Left renal pelvis (tissue), 4 donors: ENCODE results near the gene PARD3B. TPM values are rescaled to one million over a fixed set of nuclear protein-coding genes. Genes with fewer than 3 reads are reported as not detected.

Experiments
- DNase-seq, 4 donors: peaks; one replicate each; pipeline ENCODE4 v3.0.0-alpha.2; 2013; ENCODE audit warnings: low read depth in 4 of 4, low spot score in 3 of 4
- polyA plus RNA-seq, 4 donors: library from polyadenylated mRNA; unstranded; fragments of 120-200 nt; gene quantifications; one replicate each; pipeline ENCODE4 v1.2.1, GENCODE V29; 2013; ENCODE audit not compliant: insufficient read length in 4 of 4

The PARD3B gene
- polyA plus RNA-seq, 4 donors: 22.6 to 39.0 (median 35.4) TPM

DNA sequence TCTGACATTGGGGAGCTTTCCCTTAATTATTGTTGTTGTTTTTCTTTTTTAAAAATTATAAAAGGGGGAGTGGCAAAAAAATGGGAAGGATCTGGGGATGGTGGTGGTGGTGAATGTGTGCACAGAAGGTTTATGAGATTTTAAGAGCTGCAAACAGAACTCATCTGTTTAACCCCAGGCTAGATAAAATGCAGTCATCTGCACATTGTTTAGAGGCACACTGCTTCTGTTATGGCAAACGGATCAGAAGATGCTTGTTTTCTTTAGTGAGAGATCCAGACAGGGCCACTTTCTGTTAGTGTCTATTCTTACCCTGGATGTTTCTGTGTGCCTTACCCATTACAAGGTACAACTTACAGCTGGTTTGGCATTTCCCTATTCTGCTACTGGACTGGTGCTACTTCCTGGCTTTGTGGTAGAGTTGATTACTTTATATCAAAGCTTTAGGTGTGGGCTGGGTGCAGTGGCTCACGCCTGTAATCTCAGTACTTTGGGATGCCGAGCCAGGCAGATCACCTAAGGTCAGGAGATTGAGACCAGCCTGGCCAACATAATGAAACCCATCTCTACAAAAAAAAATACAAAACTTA, 1068.8 kb downstream of the PARD3B start:
- DNase-seq: no peak

- no peak for DNase-seq
Measured at GRCh38 chr2:205614965-205615364, 1069.7 kb downstream of the PARD3B start.

- no peak for DNase-seq
Measured at GRCh38 chr2:205617905-205618304, 1072.6 kb downstream of the PARD3B start.

- DNase-seq: no peak
Measured at GRCh38 chr2:205619600-205619999, 1074.3 kb downstream of the PARD3B start.

- no peak for DNase-seq
Measured at GRCh38 chr2:205627085-205627484, 1081.8 kb downstream of the PARD3B start.

DNA sequence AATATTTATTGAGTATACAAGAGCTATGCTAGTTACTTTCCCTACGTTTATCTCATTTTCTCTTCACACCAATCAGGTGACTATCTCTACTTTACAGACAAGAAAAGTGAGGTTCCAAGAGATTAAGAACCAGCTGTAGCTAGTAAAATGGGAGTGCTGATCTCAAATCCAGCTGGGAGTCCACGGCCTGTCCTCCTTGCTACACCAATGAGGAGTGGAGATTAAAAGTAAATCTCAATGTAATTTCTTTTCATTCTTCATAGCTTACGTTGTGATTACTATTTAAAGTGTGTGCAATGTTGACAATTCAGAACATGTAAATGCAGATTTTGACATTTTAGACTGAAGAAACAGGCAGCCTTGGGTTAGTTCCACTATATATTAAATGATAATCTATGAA, 1083.1 kb downstream of the PARD3B start:
- DNase-seq: no peak

DNA sequence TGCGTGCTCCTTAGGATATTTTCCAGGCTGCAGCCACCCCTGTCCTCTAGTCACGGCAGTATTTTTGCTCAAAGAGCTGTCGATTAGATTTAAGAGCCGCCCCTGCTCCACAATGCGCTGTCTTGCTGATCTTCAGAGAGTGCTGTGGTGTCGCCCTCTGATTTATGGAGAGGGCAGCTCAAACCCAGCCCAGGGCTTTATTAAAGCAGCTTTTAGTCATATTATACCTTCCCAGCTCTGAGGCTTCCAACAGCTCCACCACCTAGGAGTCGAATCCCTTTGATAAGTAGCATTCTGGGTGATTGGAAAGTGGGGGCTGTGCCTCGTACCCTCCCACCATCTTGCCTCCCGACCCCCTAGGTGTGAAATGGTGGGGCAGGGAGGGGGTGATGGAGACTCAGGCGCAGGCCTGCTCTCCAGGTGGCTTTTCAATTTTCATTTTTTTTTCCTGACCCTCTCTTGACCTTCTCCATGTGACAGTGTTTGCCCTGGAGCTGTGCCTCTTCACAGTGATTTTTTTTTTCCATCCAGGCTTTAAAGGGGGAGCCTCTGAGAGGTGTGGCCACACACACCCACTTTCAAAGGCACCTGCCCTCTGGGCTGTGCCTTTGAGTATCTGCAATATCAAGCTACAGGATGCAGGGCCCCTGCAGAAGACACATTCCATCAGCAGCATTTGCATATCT, 1084.0 kb downstream of the PARD3B start:
- no peak for DNase-seq

GRCh38 chr2:205633994-205634393, 1088.7 kb downstream of the PARD3B start:
- DNase-seq: no peak

GRCh38 chr2:205636549-205637319, 1091.5 kb downstream of the PARD3B start:
- DNase-seq: no peak

- no peak for DNase-seq
Measured at GRCh38 chr2:205637320-205637602, 1092.0 kb downstream of the PARD3B start.

DNA sequence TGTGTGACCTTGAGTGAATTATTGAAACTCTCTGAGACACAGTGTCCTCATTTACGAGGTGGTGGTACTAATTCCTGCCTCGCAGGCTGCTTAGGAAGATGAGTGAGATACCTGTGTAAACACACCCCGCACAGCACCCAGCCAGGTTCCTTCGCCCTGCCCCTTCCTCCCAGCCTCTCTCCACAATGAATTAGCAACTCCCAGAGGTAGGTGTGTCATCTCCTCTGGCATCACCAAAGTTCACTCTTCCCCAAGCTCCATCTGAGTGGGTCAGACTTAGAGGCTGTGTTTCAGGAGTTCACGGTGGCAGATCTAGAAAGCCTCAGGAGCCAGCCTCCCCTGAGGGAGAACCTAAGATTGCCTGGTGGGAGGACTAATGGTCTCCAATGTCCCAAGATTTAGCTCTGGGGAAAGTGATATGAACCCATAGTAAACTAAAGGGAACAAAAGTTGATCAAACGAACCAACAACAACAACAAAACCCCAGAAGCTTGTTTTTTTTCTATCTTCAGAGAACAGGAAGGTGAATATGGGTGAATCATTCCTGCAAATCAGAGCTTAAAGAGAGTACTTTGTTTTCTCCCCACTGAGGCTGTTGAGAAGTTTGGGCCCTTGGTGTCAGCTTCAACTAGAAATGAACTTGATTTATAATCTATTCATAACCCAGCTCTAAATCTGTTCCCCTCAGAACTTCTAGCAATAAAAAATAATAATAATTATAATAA, 1092.7 kb downstream of the PARD3B start:
- no peak for DNase-seq

DNA sequence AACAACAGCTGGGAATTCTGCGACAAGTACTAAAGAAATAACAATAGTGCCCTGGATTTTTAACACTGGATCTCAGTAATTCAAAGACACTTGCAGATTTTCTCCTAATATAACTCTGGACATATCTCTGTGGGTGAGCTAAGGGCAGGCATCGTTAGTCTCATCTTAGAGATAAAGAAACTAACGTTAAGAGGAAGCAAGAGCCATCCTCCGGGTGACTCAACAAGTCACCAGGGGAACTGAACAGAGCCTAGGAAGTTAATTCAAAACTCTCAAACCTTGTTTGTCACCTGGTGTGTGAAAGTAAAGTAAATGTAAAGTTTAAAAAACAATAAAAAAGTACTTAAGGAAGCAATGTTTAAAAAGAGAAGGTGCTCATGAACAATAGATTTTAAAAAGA, 1095.4 kb downstream of the PARD3B start:
- no peak for DNase-seq

- DNase-seq: no peak
Measured at GRCh38 chr2:205642599-205643356, 1097.5 kb downstream of the PARD3B start.

GRCh38 chr2:205643391-205643885, 1098.2 kb downstream of the PARD3B start:
- no peak for DNase-seq

DNA sequence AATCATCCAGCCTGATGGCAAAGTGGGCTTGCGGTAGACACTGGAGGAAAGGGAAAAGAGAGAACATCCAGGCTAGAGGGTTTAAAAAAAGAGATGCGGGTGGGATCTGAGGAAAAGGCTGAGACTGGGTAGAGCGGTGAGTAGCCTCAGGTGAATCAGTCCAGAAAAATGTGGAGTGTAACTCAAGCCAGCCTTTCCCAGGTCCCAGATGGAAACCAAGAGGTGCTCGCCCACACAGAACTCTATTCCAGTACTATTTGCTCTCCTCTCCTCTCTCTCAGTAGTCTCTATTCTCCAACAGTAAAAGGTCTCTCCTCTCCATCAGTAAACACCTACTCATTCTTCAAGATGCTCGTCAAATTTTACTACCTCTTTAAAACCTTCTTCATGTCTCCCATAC, 1098.7 kb downstream of the PARD3B start:
- DNase-seq: no peak

GRCh38 chr2:205646680-205647079, 1101.4 kb downstream of the PARD3B start:
- no peak for DNase-seq

DNA sequence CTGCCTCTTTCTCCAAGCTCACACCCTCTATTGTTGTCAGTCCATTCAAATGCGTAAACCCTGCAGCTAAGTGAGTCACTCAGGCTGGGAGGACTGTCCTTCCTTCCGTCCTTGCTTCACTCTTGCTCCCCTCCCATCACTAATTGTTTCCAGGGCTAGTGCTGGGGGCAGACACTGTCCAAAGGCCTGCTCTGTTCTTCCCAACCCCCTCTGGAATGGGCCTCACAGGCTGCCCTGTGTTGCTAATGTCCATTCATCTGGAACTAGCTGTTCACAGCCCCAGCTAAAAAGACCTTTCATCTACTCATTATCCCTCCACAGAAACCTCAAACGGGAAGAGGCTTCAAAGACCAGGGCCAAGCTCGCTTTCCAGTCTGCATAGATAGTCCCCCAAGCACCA, 1105.2 kb downstream of the PARD3B start:
- no peak for DNase-seq

DNA sequence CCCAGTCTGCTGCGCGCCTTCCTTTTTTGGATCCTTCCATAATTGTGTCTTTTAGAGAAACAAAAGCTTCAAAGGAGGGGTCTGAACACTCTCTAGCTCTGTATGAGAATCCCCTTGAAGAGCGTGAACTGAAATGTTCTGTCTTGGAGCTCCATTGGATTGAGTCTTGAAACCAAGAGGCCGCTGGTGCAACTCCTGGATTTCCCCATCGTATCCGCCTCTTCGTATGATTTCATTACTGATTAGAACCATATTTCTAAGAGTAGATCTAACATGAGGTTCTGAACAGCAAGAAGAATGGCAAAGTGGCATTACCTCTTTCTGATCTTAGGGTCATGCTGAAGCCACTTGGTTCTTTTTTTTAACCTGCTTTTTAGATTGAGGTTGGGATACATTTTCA, 1105.7 kb downstream of the PARD3B start:
- no peak for DNase-seq

GRCh38 chr2:205651719-205652118, 1106.4 kb downstream of the PARD3B start:
- DNase-seq: no peak

DNA sequence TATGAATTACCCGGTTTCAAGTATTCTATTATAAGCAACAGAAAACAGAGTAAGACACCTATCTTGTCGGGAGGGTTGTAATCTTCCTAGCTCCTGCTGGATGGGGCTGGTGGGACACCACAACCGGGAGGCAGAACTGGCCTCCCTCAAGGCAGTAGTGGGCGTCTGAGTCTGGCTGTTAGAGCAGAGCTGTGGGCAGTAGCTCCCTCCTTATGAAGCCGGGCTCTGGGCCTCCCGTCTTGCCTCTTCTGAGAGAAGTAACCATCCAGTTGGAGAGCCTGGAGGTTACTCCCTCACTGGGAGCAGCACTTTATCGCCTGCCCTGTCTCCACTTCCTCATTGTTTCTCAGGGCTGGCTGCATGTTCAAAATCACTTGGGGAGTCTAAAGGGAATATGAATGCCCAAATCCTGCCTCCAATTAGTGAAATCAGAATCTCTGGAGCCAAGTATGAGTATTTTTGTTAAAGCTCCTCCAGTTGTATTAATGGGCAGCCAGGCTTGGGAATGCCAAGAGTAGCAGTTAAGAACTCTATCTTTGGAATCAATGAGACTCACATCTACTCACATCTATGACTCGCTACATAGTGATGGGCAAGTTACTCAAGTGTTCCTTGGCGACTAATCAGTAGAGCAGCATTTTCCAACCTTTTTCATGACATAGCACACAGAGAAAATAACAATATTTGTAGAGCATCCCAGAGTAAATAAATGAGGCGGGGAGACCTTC, 1109.8 kb downstream of the PARD3B start:
- no peak for DNase-seq
